Vagina (tissue), 2 donors: ENCODE data around the gene DDX10.

Source experiments
- CTCF ChIP-seq, 3 experiments: fragments of 450-650 bp in 2 of 3; fragments of 200-600 bp in 1 of 3; sonication (generic) in 1 of 3; IDR thresholded peaks; one replicate each; pipeline ENCODE4 v1.5.1; 2017 to 2019; ENCODE audit warnings: antibody characterized with exemption in 3 of 3, mild to moderate bottlenecking in 2 of 3, moderate library complexity in 2 of 3
- POLR2A ChIP-seq, 2 donors: fragments of 450-650 bp; IDR thresholded peaks; one replicate each; pipeline ENCODE4 v1.6.1; 2017; ENCODE audit warnings: antibody characterized with exemption in 2 of 2, mild to moderate bottlenecking in 2 of 2, moderate library complexity in 2 of 2
- POLR2AphosphoS5 ChIP-seq, 2 donors: sonication (generic); formaldehyde crosslinking; IDR thresholded peaks; one replicate each; pipeline ENCODE4 v1.9.0; 2017; ENCODE audit warnings: antibody characterized with exemption in 2 of 2, mild to moderate bottlenecking in 2 of 2, low read depth in 1 of 2; ENCODE audit not compliant: insufficient read depth in 1 of 2

GRCh38 chr11:108824545-108824944 lies 159.7 kb downstream of the DDX10 start:
- TF ChIP-seq CTCF (IDR thresholded peaks at IDR 0.05) (no peak), POLR2A (IDR thresholded peaks at IDR 0.05) (no peak), POLR2AphosphoS5 (IDR thresholded peaks at IDR 0.05; ENCODE audit: insufficient read depth in 1 of 2, low read depth in 1 of 2) (no peak)
